ENCODE measurements around the gene COX8A. TPM values are rescaled to one million over a fixed set of nuclear protein-coding genes. Genes with fewer than 3 reads are reported as not detected.
A peak's percentile ranks its signal among the peaks of the same experiment; 100 is the strongest.

Gene COX8A
- total and polyA plus RNA-seq, 2 experiments from 2014 or later: 712 to 1,014 TPM

- Histone ChIP-seq H3K27ac (no peak overlapping the region), H3K4me1 (ENCODE audit: low read depth) (no peaks in the 10 kb centered on the region), H3K36me3 (peaks cover 21% of the 10 kb centered on the region), H3K9me3 (ENCODE audit: low read depth) (no peaks in the 10 kb centered on the region), H3K27me3 (no peaks in the 10 kb centered on the region), H3K4me3 (no peak overlapping the region)
- no peak for DNase-seq (ENCODE audit: low read depth in 1 of 2, low spot score in 1 of 2)
- TF ChIP-seq CTCF (IDR thresholded peaks at IDR 0.05; ENCODE audit: low read depth, low read length): no peak
These were observed 23.4 kb downstream of the COX8A start for GRCh38 chr11:63997801-63998337.

GRCh38 chr11:63998558-63999348, 24.3 kb downstream of the COX8A start:
- no peaks in the 10 kb centered on the region for H3K27me3 ChIP-seq
- H3K9me3 ChIP-seq (ENCODE audit: low read depth): no peaks in the 10 kb centered on the region
- peaks cover 19% of the 10 kb centered on the region for H3K36me3 ChIP-seq
- H3K27ac ChIP-seq: no peak overlapping the region
- no peak for DNase-seq (ENCODE audit: low read depth in 1 of 2, low spot score in 1 of 2)
- no peak overlapping the region for H3K4me3 ChIP-seq
- no peak for TF ChIP-seq CTCF (IDR thresholded peaks at IDR 0.05; ENCODE audit: low read depth, low read length)
- no peaks in the 10 kb centered on the region for H3K4me1 ChIP-seq (ENCODE audit: low read depth)

- Histone ChIP-seq H3K9me3 (ENCODE audit: low read depth) (no peaks in the 10 kb centered on the region), H3K27ac (no peak overlapping the region), H3K27me3 (no peaks in the 10 kb centered on the region), H3K4me1 (ENCODE audit: low read depth) (no peaks in the 10 kb centered on the region), H3K4me3 (peak overlapping the region; percentile 13), H3K36me3 (peaks cover 16% of the 10 kb centered on the region)
- TF ChIP-seq CTCF (IDR thresholded peaks at IDR 0.05; ENCODE audit: low read depth, low read length): no peak
- peak; percentile 63 to 74 for DNase-seq (ENCODE audit: low read depth in 1 of 2, low spot score in 1 of 2)
These were observed 25.1 kb downstream of the COX8A start for GRCh38 chr11:63999349-64000025.

GRCh38 chr11:64000026-64000739, 25.8 kb downstream of the COX8A start:
- H3K9me3 ChIP-seq (ENCODE audit: low read depth): no peaks in the 10 kb centered on the region
- peak; percentile 84 to 87 for DNase-seq (ENCODE audit: low read depth in 1 of 2, low spot score in 1 of 2)
- H3K36me3 ChIP-seq: peaks cover 15% of the 10 kb centered on the region
- peaks cover under 1% of the 10 kb centered on the region for H3K27me3 ChIP-seq
- H3K4me3 ChIP-seq: peak overlapping the region; percentile 13
- TF ChIP-seq CTCF (IDR thresholded peaks at IDR 0.05; ENCODE audit: low read depth, low read length): peak; percentile 53
- no peak overlapping the region for H3K27ac ChIP-seq
- no peaks in the 10 kb centered on the region for H3K4me1 ChIP-seq (ENCODE audit: low read depth)

- H3K27me3 ChIP-seq: peaks cover 8% of the 10 kb centered on the region
- DNase-seq (ENCODE audit: low read depth in 1 of 2, low spot score in 1 of 2): no peak
- no peak overlapping the region for H3K27ac ChIP-seq
- no peaks in the 10 kb centered on the region for H3K4me1 ChIP-seq (ENCODE audit: low read depth)
- H3K36me3 ChIP-seq: peaks cover 12% of the 10 kb centered on the region
- no peak for TF ChIP-seq CTCF (IDR thresholded peaks at IDR 0.05; ENCODE audit: low read depth, low read length)
- H3K9me3 ChIP-seq (ENCODE audit: low read depth): no peaks in the 10 kb centered on the region
- H3K4me3 ChIP-seq: no peak overlapping the region
These were observed 26.5 kb downstream of the COX8A start for GRCh38 chr11:64000740-64001483.

Measured in cardiac muscle cell (in vitro differentiated cells and primary cell).